Measurements from ENCODE around the gene EVI5. TPM values are rescaled to one million over a fixed set of nuclear protein-coding genes. Genes with fewer than 3 reads are reported as not detected.

The EVI5 gene
- total and polyA plus RNA-seq, 10 of the 15 experiments (the other 5 are each of a cell fraction or from before 2014, with no cell fraction given), result 0.27 to 6.8 (median 1.7) TPM

DNA sequence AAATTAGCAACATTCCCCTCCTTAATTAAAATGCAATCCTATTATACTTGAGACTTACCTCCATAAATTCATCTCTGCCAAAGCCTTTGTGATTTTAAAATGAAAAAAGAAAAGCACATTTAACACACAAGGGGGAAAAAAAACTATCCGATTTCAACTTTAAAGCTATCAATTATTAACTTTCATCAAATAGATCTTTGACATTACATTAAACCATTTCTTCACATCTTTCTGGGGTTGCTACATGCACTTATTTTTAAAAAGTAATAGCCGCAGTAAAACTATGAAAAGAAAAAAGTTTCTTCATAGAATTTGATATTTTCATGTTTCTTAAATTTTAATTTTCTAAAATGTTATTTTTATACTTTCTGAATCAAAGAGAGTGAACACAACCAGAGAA, 71.0 kb downstream of the EVI5 start:
- no peak for DNase-seq (ENCODE audit: low read depth, low spot score)
- Histone ChIP-seq H3K27me3 (replicated peaks in 1 of 2; ENCODE audit: control insufficient read depth in 2 of 2, insufficient read depth in 2 of 2, low read length in 1 of 2) (no peaks in the 10 kb centered on the region), H3K4me2 (ENCODE audit: control insufficient read depth, insufficient read depth) (no peak overlapping the region), H3K9ac (ENCODE audit: control insufficient read depth, insufficient read depth, low read length) (no peak overlapping the region), H3K27ac (ENCODE audit: control insufficient read depth, insufficient read depth) (no peak overlapping the region), H3K4me1 (ENCODE audit: control insufficient read depth, insufficient read depth, low read length) (no peaks in the 10 kb centered on the region), H3K4me3 (no peak overlapping the region), H3K9me3 (replicated peaks; ENCODE audit: control insufficient read depth, insufficient read depth, low read length) (no peaks in the 10 kb centered on the region), H3K79me2 (ENCODE audit: control insufficient read depth, insufficient read depth, low read length) (no peaks in the 10 kb centered on the region), H2AFZ (ENCODE audit: control insufficient read depth, low read depth, low read length) (no peak overlapping the region), H4K20me1 (ENCODE audit: control insufficient read depth, insufficient read depth) (no peaks in the 10 kb centered on the region), H3K36me3 (ENCODE audit: control insufficient read depth in 2 of 2, insufficient read depth in 2 of 2, low read length in 1 of 2) (no peaks in the 10 kb centered on the region)
- CTCF ChIA-PET, result no interaction called here
- no peak for FAIRE-seq
- TF ChIP-seq MEF2A (IDR thresholded peaks at IDR 0.05; ENCODE audit: insufficient read depth, low read depth, low read length), result no peak
- POLR2A ChIA-PET, result no interaction called here
- BruUV-seq (replicated peaks), result no TSS peak
- intact Hi-C loops (cut with micrococcal nuclease; ENCODE audit: unreplicated experiment) (no loop called here), in situ Hi-C loops (cut with MboI) (no loop called here)
- ATAC-seq, result no peak
- WGBS (ENCODE audit: insufficient coverage, insufficient replicate concordance, low lambda C conversion rate, missing lambda C conversion rate), result 95% methylated on average over 2 of the region's 2 CpGs
- RAD21 ChIA-PET (ENCODE audit: unreplicated experiment), result no interaction called here
- SMC1A ChIA-PET (ENCODE audit: uncharacterized antibody, unreplicated experiment), result interaction anchor here (1.0 kb wide), 1 partner anchor 9 kb away, joined by 3 read pairs; no protein-coding TSS in a partner anchor

DNA sequence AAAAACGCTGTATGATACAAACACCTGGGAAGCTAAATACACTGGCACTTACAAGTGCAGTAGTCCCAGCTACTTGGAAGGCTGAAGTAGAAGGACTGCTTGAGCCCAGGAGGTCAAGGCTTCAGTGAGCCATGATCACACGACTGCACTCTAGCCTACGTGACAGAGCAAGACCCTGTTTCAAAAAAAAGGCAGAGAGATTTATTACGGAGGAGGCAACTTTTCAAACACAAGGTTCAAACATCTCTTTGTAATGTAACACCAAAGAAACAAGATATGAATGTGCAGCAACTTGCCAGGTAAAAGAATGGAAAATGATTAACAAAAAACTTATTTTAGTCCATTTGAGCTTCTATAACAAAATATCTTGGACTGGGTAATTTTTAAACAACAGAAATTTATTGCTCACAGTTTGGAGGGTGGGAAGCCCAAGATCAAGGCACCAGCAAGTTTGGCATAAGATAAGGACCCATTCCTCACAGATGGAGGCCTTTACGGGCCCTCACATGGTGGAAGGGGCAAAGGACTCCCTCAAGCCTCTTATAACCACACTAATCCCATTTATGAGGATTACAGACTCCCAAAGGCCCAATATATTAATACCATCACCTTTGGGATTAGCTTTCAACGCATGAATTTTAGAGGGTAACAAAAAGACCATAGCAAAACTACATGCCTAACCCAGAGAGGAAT, 73.3 kb downstream of the EVI5 start:
- Histone ChIP-seq H3K79me2 (ENCODE audit: control insufficient read depth, insufficient read depth, low read length) (no peaks in the 10 kb centered on the region), H3K4me3 (no peak overlapping the region), H3K36me3 (ENCODE audit: control insufficient read depth in 2 of 2, insufficient read depth in 2 of 2, low read length in 1 of 2) (no peaks in the 10 kb centered on the region), H3K4me1 (ENCODE audit: control insufficient read depth, insufficient read depth, low read length) (no peaks in the 10 kb centered on the region), H3K9ac (ENCODE audit: control insufficient read depth, insufficient read depth, low read length) (no peak overlapping the region), H3K27me3 (replicated peaks in 1 of 2; ENCODE audit: control insufficient read depth in 2 of 2, insufficient read depth in 2 of 2, low read length in 1 of 2) (no peaks in the 10 kb centered on the region), H4K20me1 (ENCODE audit: control insufficient read depth, insufficient read depth) (no peaks in the 10 kb centered on the region), H2AFZ (ENCODE audit: control insufficient read depth, low read depth, low read length) (no peak overlapping the region), H3K4me2 (ENCODE audit: control insufficient read depth, insufficient read depth) (no peak overlapping the region), H3K9me3 (replicated peaks; ENCODE audit: control insufficient read depth, insufficient read depth, low read length) (no peaks in the 10 kb centered on the region), H3K27ac (ENCODE audit: control insufficient read depth, insufficient read depth) (no peak overlapping the region)
- RAD21 ChIA-PET (ENCODE audit: unreplicated experiment), result no interaction called here
- CTCF ChIA-PET, result interaction anchor here (1.2 to 2.4 kb wide), 2 partner anchors 10 to 24 kb away, joined by 3 to 6 read pairs; no protein-coding TSS in a partner anchor
- ATAC-seq (no peak), FAIRE-seq (no peak), DNase-seq (ENCODE audit: low read depth, low spot score) (no peak)
- POLR2A ChIA-PET, result no interaction called here
- no TSS peak for BruUV-seq (replicated peaks)
- intact Hi-C loops (cut with micrococcal nuclease; ENCODE audit: unreplicated experiment), result no loop called here
- TF ChIP-seq CHD2 (IDR thresholded peaks at IDR 0.05; ENCODE audit: borderline replicate concordance, low read depth, low read length), result no peak
- TF ChIP-seq POU2F2 (IDR thresholded peaks at IDR 0.05; ENCODE audit: borderline replicate concordance, low read depth, low read length), result no peak
- no peak for TF ChIP-seq TCF7 (IDR thresholded peaks at IDR 0.05; ENCODE audit: borderline replicate concordance)
- no peak for TF ChIP-seq KAT2A (conservative IDR thresholded peaks at IDR 0.05; ENCODE audit: control insufficient read depth, low read depth, low read length)
- TF ChIP-seq WRNIP1 (IDR thresholded peaks at IDR 0.05; ENCODE audit: borderline replicate concordance, low read depth, low read length), result no peak
- no peak for TF ChIP-seq JUNB (IDR thresholded peaks at IDR 0.05)
- no peak for TF ChIP-seq NFYB (IDR thresholded peaks at IDR 0.05; ENCODE audit: insufficient read depth, low read depth, low read length)
- TF ChIP-seq, protein P1, sequence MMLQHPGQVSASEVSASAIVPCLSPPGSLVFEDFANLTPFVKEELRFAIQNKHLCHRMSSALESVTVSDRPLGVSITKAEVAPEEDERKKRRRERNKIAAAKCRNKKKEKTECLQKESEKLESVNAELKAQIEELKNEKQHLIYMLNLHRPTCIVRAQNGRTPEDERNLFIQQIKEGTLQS (IDR thresholded peaks at IDR 0.05; ENCODE audit: borderline replicate concordance, extremely low read depth, low read depth, low read length), result no peak
- TF ChIP-seq TCF12 (IDR thresholded peaks at IDR 0.05; ENCODE audit: low read depth, low read length), result no peak
- SMC1A ChIA-PET (ENCODE audit: uncharacterized antibody, unreplicated experiment), result interaction anchor here (0.7 kb wide), 1 partner anchor 117 kb away, joined by 3 read pairs; no protein-coding TSS in a partner anchor
- in situ Hi-C loops (cut with MboI), result no loop called here
- whole genome bisulfite sequencing (ENCODE audit: insufficient coverage, insufficient replicate concordance, low lambda C conversion rate, missing lambda C conversion rate), result 60% methylated on average over 6 of the region's 6 CpGs
